OCI-LY3 (cell line): Measurements from ENCODE around the gene ACTL7A.

Experiments used
- EZH2phosphoT487 ChIP-seq: fragments of 200-600 bp; shearing (Covaris generic); IDR thresholded peaks from 2 replicates; pipeline ENCODE4 v1.6.1; 2018; ENCODE audit warnings: antibody characterized with exemption, mixed run types, low read depth
- TF ChIP-seq, protein P1 (sequence below): fragments of 200-600, 300-600 bp; sonication (generic); IDR thresholded peaks from 2 replicates; pipeline ENCODE4 v1.5.1; 2014; ENCODE audit warnings: antibody characterized with exemption, low read length, low read depth

- TF ChIP-seq, protein P1, sequence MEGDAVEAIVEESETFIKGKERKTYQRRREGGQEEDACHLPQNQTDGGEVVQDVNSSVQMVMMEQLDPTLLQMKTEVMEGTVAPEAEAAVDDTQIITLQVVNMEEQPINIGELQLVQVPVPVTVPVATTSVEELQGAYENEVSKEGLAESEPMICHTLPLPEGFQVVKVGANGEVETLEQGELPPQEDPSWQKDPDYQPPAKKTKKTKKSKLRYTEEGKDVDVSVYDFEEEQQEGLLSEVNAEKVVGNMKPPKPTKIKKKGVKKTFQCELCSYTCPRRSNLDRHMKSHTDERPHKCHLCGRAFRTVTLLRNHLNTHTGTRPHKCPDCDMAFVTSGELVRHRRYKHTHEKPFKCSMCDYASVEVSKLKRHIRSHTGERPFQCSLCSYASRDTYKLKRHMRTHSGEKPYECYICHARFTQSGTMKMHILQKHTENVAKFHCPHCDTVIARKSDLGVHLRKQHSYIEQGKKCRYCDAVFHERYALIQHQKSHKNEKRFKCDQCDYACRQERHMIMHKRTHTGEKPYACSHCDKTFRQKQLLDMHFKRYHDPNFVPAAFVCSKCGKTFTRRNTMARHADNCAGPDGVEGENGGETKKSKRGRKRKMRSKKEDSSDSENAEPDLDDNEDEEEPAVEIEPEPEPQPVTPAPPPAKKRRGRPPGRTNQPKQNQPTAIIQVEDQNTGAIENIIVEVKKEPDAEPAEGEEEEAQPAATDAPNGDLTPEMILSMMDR = no peak
- no peak for TF ChIP-seq EZH2phosphoT487
These were observed 30.4 kb upstream of the ACTL7A start for GRCh38 chr9:108831496-108832178.
